Hepatocyte (in vitro differentiated cells): ENCODE results near the gene MRPL45. TPM values are rescaled to one million over a fixed set of nuclear protein-coding genes. Genes with fewer than 3 reads are reported as not detected.

Source experiments
- DNase-seq: peaks from one replicate; pipeline ENCODE4 v3.0.0-alpha.2; 2016; ENCODE audit warnings: low spot score
- H2AFZ ChIP-seq: fragments of 200-600 bp; sonication (generic); 2 replicates; pipeline ENCODE4 v1.6.0; 2016; ENCODE audit warnings: antibody characterized with exemption, mild to moderate bottlenecking
- H3K27ac ChIP-seq: fragments of 200-600 bp; sonication (generic); 2 replicates; pipeline ENCODE4 v1.5.1; 2016; ENCODE audit warnings: mild to moderate bottlenecking
- H3K27me3 ChIP-seq: fragments of 200-600 bp; sonication (generic); 2 replicates; pipeline ENCODE4 v1.6.1; 2016
- H3K36me3 ChIP-seq: fragments of 200-600 bp; sonication (generic); replicated peaks from 2 replicates; pipeline ENCODE4 v1.5.1; 2016; ENCODE audit warnings: low read depth; ENCODE audit not compliant: insufficient read depth
- H3K4me1 ChIP-seq: fragments of 200-600 bp; sonication (generic); 2 replicates; pipeline ENCODE4 v1.5.1; 2016; ENCODE audit warnings: mild to moderate bottlenecking, moderate library complexity; ENCODE audit not compliant: insufficient read depth
- H3K4me2 ChIP-seq: fragments of 200-600 bp; sonication (generic); 2 replicates; pipeline ENCODE4 v1.6.0; 2016
- H3K4me3 ChIP-seq: fragments of 200-600 bp; sonication (generic); 2 replicates; pipeline ENCODE4 v1.5.1; 2016; ENCODE audit warnings: mild to moderate bottlenecking
- H3K79me2 ChIP-seq: fragments of 200-600 bp; sonication (generic); 2 replicates; pipeline ENCODE4 v1.6.0; 2017; ENCODE audit warnings: mild to moderate bottlenecking
- H3K9me2 ChIP-seq: fragments of 200-600 bp; sonication (generic); replicated peaks from 2 replicates; pipeline ENCODE4 v1.6.0; 2017; ENCODE audit warnings: mild to moderate bottlenecking; ENCODE audit not compliant: insufficient read depth
- H3K9me3 ChIP-seq: fragments of 200-600 bp; sonication (generic); 2 replicates; pipeline ENCODE4 v1.5.1; 2016; ENCODE audit warnings: low read depth, mild to moderate bottlenecking
- H4K20me1 ChIP-seq: fragments of 200-600 bp; sonication (generic); 2 replicates; pipeline ENCODE4 v1.6.0; 2016; ENCODE audit warnings: mild to moderate bottlenecking; ENCODE audit not compliant: insufficient read depth, poor library complexity, severe bottlenecking
- EZH2 ChIP-seq: fragments of 200-600 bp; sonication (generic); IDR thresholded peaks from 2 replicates; pipeline ENCODE4 v1.6.1; 2016; ENCODE audit warnings: antibody characterized with exemption, mild to moderate bottlenecking, borderline replicate concordance
- EZH2phosphoT487 ChIP-seq: fragments of 200-600 bp; sonication (generic); IDR thresholded peaks from one replicate; pipeline ENCODE4 v1.6.1; 2018; ENCODE audit warnings: antibody characterized with exemption, mild to moderate bottlenecking, low read depth, moderate library complexity; ENCODE audit not compliant: unreplicated experiment, severe bottlenecking
- WGBS: methylation state at CpG from one replicate; pipeline ENCODE4 v1.1.6; 2016; ENCODE audit warnings: low lambda C conversion rate; ENCODE audit errors: missing lambda C conversion rate; 5-methylcytosine and 5-hydroxymethylcytosine counted together
- polyA plus RNA-seq: library from polyadenylated mRNA; unstranded; fragments of >200 nt; fragmentation: Nextera tagmentation; extraction: Ambion mirVana; gene quantifications from 2 replicates; pipeline ENCODE4 v1.2.1, GENCODE V29; 2016
- total RNA-seq: library from RNA; depleted of rRNA; stranded (reverse); fragments of >200 nt; gene quantifications from 2 replicates; pipeline ENCODE4 v1.2.3, GENCODE V29; 2014
- TF ChIP-seq, protein P1 (sequence below): fragments of 200-600 bp; sonication (generic); IDR thresholded peaks from 2 replicates; pipeline ENCODE4 v1.5.1; 2016; ENCODE audit warnings: antibody characterized with exemption, mild to moderate bottlenecking; ENCODE audit not compliant: poor library complexity

The MRPL45 gene
- total and polyA plus RNA-seq, 2 experiments from 2014 or later, result 29.4 to 44.9 TPM

GRCh38 chr17:38345743-38346142 is 48.8 kb downstream of the MRPL45 start:
- Histone ChIP-seq H3K4me3 (no peak overlapping the region), H3K9me3 (no peaks in the 10 kb centered on the region), H3K27me3 (no peaks in the 10 kb centered on the region), H3K36me3 (no peaks in the 10 kb centered on the region), H3K4me2 (no peak overlapping the region), H3K4me1 (no peaks in the 10 kb centered on the region), H3K9me2 (no peaks in the 10 kb centered on the region), H3K79me2 (no peaks in the 10 kb centered on the region), H2AFZ (no peak overlapping the region), H4K20me1 (no peaks in the 10 kb centered on the region), H3K27ac (no peak overlapping the region)
- 88% methylated on average over 7 of the region's 7 CpGs for WGBS
- no peak for DNase-seq
- TF ChIP-seq EZH2phosphoT487, result no peak
- TF ChIP-seq EZH2, result no peak
- TF ChIP-seq, protein P1, sequence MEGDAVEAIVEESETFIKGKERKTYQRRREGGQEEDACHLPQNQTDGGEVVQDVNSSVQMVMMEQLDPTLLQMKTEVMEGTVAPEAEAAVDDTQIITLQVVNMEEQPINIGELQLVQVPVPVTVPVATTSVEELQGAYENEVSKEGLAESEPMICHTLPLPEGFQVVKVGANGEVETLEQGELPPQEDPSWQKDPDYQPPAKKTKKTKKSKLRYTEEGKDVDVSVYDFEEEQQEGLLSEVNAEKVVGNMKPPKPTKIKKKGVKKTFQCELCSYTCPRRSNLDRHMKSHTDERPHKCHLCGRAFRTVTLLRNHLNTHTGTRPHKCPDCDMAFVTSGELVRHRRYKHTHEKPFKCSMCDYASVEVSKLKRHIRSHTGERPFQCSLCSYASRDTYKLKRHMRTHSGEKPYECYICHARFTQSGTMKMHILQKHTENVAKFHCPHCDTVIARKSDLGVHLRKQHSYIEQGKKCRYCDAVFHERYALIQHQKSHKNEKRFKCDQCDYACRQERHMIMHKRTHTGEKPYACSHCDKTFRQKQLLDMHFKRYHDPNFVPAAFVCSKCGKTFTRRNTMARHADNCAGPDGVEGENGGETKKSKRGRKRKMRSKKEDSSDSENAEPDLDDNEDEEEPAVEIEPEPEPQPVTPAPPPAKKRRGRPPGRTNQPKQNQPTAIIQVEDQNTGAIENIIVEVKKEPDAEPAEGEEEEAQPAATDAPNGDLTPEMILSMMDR, result no peak

- Histone ChIP-seq H3K36me3 (no peaks in the 10 kb centered on the region), H4K20me1 (peaks cover 18% of the 10 kb centered on the region), H2AFZ (no peak overlapping the region), H3K9me3 (no peaks in the 10 kb centered on the region), H3K27me3 (no peaks in the 10 kb centered on the region), H3K27ac (peak overlapping the region; percentile 11), H3K4me1 (peaks cover 15% of the 10 kb centered on the region), H3K79me2 (peaks cover 21% of the 10 kb centered on the region), H3K4me2 (no peak overlapping the region), H3K4me3 (no peak overlapping the region), H3K9me2 (no peaks in the 10 kb centered on the region)
- TF ChIP-seq, protein P1, result peak; percentile 98
- no peak for TF ChIP-seq EZH2
- 18% methylated on average over 8 of the region's 8 CpGs for WGBS
- peak; percentile 91 for DNase-seq
These were observed 52.2 kb downstream of the MRPL45 start for GRCh38 chr17:38349097-38349730.

- Histone ChIP-seq H3K9me3 (no peaks in the 10 kb centered on the region), H2AFZ (no peak overlapping the region), H3K36me3 (no peaks in the 10 kb centered on the region), H3K4me2 (no peak overlapping the region), H3K9me2 (no peaks in the 10 kb centered on the region), H3K4me3 (no peak overlapping the region), H3K27me3 (no peaks in the 10 kb centered on the region), H3K27ac (no peak overlapping the region), H3K4me1 (peaks cover 20% of the 10 kb centered on the region), H3K79me2 (peaks cover 30% of the 10 kb centered on the region), H4K20me1 (peaks cover 26% of the 10 kb centered on the region)
- DNase-seq, result no peak
- TF ChIP-seq, protein P1, result no peak
- TF ChIP-seq EZH2phosphoT487 (no peak), EZH2 (no peak)
- WGBS, result 88% methylated on average over 2 of the region's 2 CpGs
These were observed 53.1 kb downstream of the MRPL45 start for GRCh38 chr17:38350035-38350434.
